HG03066 (cell line): ENCODE results near the gene UGCG.
A peak's percentile ranks its signal among the peaks of the same experiment; 100 is the strongest.
"Not testable (repeated sequence)": the region's sequence is repeated elsewhere in the genome, so short reads cannot be mapped to it uniquely, and the experiment has no call there.

Source experiments
- ATAC-seq: cut with Tn5 transposase; IDR thresholded peaks from one replicate; pipeline ENCODE4 v1.9.1; 2021; ENCODE audit warnings: low read depth; ENCODE audit not compliant: unreplicated experiment

Gene UGCG

DNA sequence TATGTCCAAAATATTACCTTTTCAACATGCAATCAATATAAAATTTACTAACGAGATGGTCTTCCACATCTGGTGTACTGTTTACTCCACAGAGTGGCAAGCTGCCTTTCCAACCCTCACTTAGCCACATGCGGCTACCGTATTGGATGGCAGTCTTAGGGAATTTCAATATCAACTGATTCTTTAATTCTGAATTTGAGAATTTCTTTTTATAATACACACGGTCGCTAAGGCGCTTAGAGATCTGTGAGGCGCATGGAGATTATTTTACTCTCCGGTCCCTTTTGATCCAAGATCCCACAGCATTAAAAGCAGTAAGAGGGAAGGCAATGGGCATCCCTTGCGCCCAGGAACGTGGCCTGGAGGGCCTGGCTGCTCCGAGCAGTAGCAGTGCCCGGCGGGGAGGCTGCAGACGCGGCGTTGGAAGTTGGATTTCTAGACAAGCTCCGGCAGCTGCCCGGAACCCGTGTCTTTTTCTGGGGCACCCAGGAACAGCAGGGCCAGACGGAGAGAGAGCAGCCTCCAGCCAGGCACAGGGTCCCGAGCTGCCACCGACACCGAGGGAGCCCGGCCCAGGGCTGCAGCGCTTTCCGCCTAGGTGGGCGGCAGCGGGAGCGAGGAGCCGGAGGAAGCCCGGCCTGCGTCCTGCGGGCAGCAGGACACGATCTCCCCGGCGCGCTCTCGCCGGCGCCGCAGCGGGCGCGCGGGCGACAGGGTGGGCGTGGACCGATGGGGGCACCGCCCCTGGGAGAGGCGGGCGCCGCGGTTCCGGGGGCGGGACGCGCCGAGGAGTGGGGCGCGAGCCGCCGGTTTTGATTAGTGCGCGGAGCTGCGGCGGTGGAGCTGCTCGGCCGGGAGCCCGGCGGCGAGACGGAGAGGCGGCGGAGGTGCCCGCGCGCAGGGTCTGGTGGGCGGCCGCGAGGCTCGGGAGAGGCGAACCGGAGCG, at the start of gene UGCG:
TSS of gene UGCG (plus strand) at position 819 of the 946 bp plus-strand sequence. CDS start 402 bp downstream, outside the sequence.
- ATAC-seq = peak; percentile 73

DNA sequence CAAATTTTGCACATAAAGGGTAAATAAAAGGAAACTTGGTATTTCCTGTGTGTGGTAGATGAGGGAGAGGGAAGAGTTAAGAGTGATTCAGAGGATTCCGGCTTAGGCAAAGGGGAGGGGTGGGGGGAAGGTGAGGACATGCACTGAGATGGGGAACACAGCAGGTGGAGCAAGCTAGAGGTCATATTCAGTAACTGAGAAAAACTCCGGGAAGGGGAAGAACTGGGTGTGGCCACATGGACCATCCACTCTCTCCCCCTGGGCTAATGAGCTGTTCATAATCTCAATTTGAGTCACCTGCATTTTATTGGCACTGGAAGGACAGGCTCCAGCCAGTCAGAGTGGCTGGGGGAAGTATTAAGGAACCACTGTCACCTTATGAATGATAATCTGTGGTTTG, 45.1 kb upstream of the UGCG start:
- ATAC-seq = no peak

DNA sequence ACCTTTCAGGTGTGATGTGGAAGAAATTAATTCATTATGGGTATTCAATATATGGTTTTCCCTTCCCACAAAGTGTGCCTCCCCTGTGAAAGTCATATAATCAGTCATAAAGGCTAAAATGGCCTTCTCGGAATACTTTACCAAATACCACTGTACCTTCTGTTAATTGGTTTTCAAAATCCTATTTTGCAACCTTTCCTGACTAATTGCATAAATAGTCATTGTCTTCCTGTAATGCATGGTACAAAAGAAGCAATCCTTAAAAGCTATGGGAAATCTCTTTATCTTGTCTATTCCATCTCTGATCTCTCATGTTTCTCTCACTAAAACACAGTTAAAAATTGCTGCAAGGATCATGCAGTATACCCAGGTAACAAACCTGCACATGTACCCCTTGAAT, 44.3 kb upstream of the UGCG start:
- ATAC-seq = no peak

DNA sequence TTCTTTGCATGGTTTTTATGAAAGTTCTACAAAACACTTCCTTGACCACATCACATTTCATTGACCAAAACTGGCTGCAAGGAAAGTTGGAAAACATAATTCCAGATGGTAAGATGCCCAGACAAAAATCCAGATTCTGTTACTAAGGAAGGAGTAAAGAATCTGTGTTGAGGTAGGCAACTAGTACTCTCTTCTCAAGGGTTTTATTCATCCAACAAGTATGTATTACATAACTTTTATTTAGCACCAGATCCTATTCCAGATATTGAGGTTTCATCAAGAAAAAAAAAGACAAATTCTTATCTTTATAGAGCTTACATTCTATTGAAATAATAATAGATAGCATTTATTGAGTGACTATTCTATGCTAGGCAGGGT, 43.2 kb upstream of the UGCG start:
- no peak for ATAC-seq

DNA sequence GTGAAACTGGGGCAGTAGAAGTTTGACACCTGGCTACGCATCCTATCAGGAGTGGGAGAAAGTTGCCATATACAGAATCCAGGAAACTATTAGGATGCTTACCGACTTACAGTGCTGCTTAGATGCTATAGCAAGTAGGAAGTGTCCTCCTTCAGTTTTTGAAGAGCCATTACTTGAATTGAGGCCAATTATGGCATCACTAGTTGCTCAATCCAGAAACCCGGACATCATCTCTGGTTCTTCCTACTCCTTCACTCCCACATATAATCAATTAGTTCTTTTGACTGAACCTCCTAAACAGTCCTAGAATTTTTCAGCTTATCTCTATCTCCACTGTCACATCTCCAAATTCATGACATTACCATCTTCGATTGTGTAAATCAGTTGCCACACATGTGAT, 41.8 kb upstream of the UGCG start:
- ATAC-seq = no peak

DNA sequence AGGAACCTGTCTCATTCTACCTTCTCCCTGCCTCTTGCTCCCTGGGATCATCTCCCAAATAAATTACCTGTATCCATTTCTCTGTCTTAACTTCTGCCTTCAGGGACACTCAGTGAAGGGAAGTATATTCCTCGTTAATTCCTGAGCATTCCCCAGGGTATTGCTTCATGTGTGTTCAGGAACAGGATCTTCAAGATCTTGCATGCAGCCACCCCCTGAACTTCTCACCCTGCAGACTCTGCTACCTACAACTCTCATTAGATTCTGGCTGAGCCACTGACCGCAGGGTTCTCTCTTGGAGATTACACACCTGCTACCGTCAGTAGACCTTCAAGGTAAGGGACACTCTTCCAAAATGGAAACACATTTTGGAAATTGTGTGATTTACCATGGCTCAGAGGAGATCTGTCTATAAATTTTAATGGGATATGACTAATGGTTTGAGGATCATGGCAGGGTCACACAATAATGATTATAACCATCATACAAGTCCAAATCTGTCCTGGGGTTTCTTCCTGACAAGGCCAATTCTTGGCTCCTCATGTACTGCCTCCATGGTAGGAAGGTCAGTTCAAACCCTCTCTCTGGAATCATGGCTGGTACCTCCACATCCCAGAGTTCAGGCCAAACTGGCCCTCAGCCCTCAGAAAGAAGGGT, 38.9 kb upstream of the UGCG start:
- no peak for ATAC-seq

DNA sequence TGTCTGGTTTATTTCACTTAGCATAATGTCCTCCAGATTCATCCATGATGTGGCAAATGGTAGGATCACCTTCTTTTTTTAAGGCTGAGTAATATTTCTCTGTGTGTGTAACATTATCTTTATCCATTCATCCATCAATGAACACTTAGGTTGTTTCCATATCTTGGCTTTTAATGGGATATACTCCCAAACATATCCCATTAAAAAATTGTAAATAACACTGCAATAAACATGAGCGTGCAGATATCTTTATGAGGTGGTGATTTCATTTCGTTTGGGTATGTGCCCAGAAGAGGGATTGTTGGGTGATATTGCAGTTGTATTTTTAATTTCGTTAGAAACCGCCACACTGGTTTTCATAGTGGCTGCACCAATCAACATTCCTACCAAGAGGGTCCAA, 36.2 kb upstream of the UGCG start:
- ATAC-seq = no peak

DNA sequence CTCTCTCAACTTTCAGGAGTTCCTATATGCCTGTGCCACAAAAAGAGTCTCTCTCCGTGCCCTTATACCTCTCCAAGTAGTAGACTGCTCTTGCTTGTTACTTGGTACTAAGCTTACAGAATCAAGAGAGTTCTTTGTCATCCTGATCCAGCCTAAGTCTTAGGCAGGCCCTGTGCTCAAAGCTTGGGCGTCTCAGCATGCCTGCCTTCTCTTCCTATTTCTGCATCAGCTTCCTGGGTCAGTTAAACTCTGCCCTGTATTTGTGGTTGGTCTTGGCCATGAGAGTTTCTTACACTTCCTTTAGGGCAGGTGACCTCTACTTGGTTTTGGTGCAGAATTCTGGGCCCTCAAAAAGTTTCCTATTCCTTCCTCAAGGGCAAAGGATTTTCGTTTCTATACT, 33.0 kb upstream of the UGCG start:
- ATAC-seq = no peak

GRCh38 chr9:111866976-111867375, 29.6 kb upstream of the UGCG start:
- no peak for ATAC-seq

GRCh38 chr9:111868475-111868874, 28.1 kb upstream of the UGCG start:
- ATAC-seq = no peak

GRCh38 chr9:111870774-111871498, 25.7 kb upstream of the UGCG start:
- no peak for ATAC-seq

GRCh38 chr9:111871499-111871855, 25.1 kb upstream of the UGCG start:
- ATAC-seq = no peak

DNA sequence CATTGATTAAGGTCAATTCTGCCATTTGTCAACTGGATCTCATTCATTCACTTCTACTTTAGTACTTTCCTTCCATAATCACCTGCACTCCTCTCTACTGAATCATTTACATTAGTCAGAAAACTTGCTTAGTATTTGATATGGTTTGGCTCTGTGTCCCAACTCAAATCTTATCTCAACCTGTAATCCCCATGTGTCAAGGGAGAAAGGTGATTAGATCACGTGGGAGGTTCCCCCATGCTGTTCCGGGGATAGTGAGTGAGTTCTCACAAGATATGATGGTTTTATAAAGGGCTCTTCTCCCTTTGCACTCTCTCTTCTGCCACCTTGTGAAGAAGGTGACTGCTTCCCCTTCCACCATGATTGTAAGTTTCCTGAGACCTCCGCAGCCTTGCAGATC, 23.7 kb upstream of the UGCG start:
- ATAC-seq = no peak

GRCh38 chr9:111873901-111874300, 22.7 kb upstream of the UGCG start:
- no peak for ATAC-seq

- no peak for ATAC-seq
Observed at GRCh38 chr9:111874500-111874899, 22.1 kb upstream of the UGCG start.

DNA sequence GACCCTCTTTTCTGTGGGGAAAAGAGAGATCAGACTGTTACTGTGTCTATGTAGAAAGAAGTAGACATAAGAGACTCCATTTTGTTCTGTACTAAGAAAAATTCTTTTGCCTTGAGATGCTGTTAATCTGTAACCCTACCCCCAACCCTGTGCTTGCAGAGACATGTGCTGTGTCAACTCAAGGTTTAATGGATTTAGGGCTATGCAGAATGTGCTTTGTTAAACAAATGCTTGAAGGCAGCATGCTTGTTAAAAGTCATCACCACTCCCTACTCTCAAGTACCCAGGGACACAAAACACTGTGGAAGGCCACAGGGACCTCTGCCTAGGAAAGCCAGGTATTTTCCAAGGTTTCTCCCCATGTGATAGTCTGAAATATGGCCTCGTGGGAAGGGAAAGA, 21.3 kb upstream of the UGCG start:
- ATAC-seq = not testable (repeated sequence)

- ATAC-seq = not testable (repeated sequence)
Observed at GRCh38 chr9:111875691-111876090, 20.9 kb upstream of the UGCG start.

DNA sequence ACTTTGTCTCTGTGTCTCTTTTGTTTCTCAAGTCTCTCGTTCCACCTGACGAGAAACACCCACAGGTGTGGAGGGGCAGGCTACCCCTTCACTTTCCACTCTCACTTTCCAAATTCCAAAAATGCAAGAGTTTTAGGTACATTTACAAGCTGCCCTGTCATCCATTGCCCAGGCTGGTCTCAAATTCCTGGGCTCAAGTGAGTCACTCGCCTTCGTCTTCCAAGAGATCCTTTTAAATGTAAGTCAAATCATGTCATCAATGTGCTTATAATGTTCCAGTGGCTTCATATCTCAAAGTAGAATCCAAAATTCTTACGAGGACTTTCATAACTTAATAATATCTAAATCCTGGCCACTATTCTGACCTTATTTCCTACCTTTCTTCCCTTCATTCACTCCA, 20.4 kb upstream of the UGCG start:
- no peak for ATAC-seq

- ATAC-seq = no peak
Observed at GRCh38 chr9:111877420-111877819, 19.2 kb upstream of the UGCG start.

GRCh38 chr9:111878946-111879345, 17.7 kb upstream of the UGCG start:
- no peak for ATAC-seq

DNA sequence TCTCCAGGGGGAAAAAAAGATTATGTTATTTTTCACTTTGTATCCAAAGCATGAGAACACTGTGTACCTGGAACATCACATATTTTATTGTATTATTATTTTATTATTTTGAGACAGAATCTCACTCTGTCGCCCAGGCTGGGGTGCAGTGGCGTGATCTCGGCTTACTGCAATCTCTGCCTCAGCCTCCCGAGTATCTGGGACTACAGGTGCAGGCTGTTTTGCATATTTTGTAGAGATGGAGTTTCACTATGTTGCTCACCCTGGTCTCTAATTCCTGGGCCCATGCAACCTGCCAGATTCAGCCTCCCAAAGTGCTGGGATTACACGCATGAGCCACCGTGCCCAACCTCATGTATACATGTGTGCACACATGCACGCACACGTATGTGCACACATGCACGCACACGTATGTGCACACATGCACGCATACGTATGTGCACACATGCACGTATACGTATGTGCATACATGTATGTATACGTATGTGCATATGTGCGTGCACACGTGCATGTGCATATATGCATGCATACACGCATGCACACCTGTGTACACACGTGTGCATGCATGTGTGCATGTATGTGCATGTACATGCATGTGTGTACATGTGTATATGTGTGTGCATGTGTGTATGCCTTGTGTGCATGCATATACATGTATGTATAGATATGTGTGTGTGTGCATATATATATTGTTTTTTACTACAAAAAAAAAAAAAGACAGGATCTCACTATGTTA, 9.5 kb upstream of the UGCG start:
- no peak for ATAC-seq
